Measurements from ENCODE around the gene UBXN10. TPM values are rescaled to one million over a fixed set of nuclear protein-coding genes. Genes with fewer than 3 reads are reported as not detected.

The UBXN10 gene
- total RNA-seq, 1 donor from 2014 or later, result 0.49 TPM

DNA sequence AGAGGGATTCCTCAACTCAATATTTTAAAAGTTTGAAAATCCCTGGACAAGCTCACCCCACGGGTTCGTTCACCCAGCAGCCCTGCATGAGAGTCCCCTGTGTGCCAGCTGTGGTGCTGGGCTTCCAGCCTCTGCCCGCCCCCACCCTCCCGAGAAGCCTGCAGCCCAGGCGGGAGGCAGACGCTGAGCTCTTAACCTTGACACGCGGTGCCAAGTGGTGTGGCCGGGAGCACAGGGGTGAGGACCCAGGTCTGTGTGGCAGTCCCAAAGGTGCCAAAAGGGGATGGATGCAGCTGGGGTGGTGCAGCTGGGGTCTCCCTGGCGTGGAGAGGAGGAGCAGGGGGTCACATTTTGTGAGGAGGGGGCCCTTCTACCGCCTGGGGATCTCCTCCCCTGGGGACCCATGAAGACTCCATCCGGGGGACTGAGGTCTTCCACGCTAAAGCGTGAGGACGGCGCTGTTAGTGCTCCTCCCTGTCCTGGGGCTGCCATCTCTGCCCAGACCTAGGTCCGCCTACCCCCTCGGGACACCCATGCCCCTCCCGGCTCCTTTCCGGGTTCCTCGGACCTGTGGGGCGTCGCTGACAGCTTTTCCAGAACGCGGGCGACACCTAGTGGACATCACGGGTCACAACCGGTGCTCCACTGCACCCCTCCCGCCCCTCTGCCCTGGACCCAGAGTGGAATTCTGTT is 33.8 kb upstream of the UBXN10 start:
- H3K27me3 Mint-ChIP-seq (ENCODE audit: unreplicated experiment), result no peaks in the 10 kb centered on the region
- DNase-seq, result peak; percentile 89
- no peak overlapping the region for H3K4me3 Mint-ChIP-seq (ENCODE audit: unreplicated experiment)
- TF ChIP-seq, protein P1, sequence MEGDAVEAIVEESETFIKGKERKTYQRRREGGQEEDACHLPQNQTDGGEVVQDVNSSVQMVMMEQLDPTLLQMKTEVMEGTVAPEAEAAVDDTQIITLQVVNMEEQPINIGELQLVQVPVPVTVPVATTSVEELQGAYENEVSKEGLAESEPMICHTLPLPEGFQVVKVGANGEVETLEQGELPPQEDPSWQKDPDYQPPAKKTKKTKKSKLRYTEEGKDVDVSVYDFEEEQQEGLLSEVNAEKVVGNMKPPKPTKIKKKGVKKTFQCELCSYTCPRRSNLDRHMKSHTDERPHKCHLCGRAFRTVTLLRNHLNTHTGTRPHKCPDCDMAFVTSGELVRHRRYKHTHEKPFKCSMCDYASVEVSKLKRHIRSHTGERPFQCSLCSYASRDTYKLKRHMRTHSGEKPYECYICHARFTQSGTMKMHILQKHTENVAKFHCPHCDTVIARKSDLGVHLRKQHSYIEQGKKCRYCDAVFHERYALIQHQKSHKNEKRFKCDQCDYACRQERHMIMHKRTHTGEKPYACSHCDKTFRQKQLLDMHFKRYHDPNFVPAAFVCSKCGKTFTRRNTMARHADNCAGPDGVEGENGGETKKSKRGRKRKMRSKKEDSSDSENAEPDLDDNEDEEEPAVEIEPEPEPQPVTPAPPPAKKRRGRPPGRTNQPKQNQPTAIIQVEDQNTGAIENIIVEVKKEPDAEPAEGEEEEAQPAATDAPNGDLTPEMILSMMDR (IDR thresholded peaks at IDR 0.05; ENCODE audit: partially characterized antibody, unreplicated experiment), result peak; percentile 92
- H3K27ac Mint-ChIP-seq (ENCODE audit: unreplicated experiment), result no peak overlapping the region
- peaks cover 2% of the 10 kb centered on the region for H3K9me3 Mint-ChIP-seq (ENCODE audit: unreplicated experiment)
- no peaks in the 10 kb centered on the region for H3K36me3 Mint-ChIP-seq (ENCODE audit: unreplicated experiment)
- H3K4me1 Mint-ChIP-seq (ENCODE audit: low read depth, unreplicated experiment), result peaks cover 8% of the 10 kb centered on the region

GRCh38 chr1:20152599-20152930 is 33.3 kb upstream of the UBXN10 start:
- Mint-ChIP-seq H3K36me3 (ENCODE audit: unreplicated experiment) (no peaks in the 10 kb centered on the region), H3K27me3 (ENCODE audit: unreplicated experiment) (no peaks in the 10 kb centered on the region), H3K9me3 (ENCODE audit: unreplicated experiment) (peaks cover 2% of the 10 kb centered on the region), H3K4me3 (ENCODE audit: unreplicated experiment) (no peak overlapping the region), H3K4me1 (ENCODE audit: low read depth, unreplicated experiment) (peaks cover 8% of the 10 kb centered on the region), H3K27ac (ENCODE audit: unreplicated experiment) (no peak overlapping the region)
- TF ChIP-seq, protein P1 (IDR thresholded peaks at IDR 0.05; ENCODE audit: partially characterized antibody, unreplicated experiment), result peak; percentile 46
- DNase-seq, result no peak

DNA sequence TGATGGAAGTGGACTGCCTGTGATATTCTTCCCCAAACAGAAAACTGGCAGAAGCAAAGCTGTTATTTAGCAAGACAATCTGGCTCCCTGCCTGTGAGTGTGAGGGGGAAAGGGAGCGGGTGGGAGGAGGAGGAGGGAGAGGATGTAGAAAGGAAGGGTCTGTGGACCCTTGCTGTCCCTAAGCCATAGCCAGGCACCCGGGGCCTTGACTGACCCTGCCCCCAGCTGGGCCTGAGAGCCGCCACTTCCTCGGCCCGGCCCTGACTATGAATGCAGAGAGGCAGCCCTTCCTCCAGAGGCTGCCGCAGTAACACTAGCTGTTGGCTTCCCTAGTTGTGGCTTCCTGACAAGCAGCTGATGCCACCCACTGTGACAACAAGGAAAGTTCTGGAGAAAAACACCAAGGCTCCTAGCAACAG is 32.9 kb upstream of the UBXN10 start:
- no peak overlapping the region for H3K27ac Mint-ChIP-seq (ENCODE audit: unreplicated experiment)
- peak; percentile 31 for DNase-seq
- H3K27me3 Mint-ChIP-seq (ENCODE audit: unreplicated experiment), result no peaks in the 10 kb centered on the region
- H3K36me3 Mint-ChIP-seq (ENCODE audit: unreplicated experiment), result no peaks in the 10 kb centered on the region
- TF ChIP-seq, protein P1 (IDR thresholded peaks at IDR 0.05; ENCODE audit: partially characterized antibody, unreplicated experiment), result no peak
- peaks cover 2% of the 10 kb centered on the region for H3K9me3 Mint-ChIP-seq (ENCODE audit: unreplicated experiment)
- H3K4me3 Mint-ChIP-seq (ENCODE audit: unreplicated experiment), result no peak overlapping the region
- H3K4me1 Mint-ChIP-seq (ENCODE audit: low read depth, unreplicated experiment), result peaks cover 8% of the 10 kb centered on the region

DNA sequence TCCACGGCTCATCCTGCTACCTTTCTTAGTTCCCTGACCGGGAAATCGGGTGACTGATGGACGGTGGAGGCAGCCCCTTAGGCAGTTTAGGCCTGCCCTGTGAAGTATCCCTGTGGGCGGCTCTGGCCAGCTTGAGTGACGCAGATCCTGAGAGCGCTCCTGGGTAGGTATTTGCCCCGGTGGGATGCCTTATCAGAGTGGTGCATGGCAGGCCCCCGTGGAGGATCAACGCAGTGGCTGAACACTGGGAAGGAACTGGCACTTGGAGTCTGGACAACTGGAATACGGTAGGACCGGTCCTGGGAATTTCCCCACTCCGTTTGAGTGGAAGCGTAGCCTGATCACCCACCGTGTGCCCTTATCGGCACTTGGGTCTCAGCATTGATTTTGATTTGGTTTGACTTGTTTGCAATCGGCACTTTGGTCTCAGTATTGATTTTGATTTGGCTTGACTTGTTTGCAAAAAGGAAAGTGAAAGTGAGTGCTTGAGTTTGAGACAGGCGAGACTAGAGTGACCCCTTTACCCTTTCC is 31.5 kb upstream of the UBXN10 start:
- Mint-ChIP-seq H3K9me3 (ENCODE audit: unreplicated experiment) (peaks cover 2% of the 10 kb centered on the region), H3K27me3 (ENCODE audit: unreplicated experiment) (no peaks in the 10 kb centered on the region), H3K4me1 (ENCODE audit: low read depth, unreplicated experiment) (peaks cover 8% of the 10 kb centered on the region), H3K27ac (ENCODE audit: unreplicated experiment) (no peak overlapping the region), H3K4me3 (ENCODE audit: unreplicated experiment) (no peak overlapping the region), H3K36me3 (ENCODE audit: unreplicated experiment) (no peaks in the 10 kb centered on the region)
- TF ChIP-seq, protein P1 (IDR thresholded peaks at IDR 0.05; ENCODE audit: partially characterized antibody, unreplicated experiment), result no peak
- DNase-seq, result peak; percentile 14

DNA sequence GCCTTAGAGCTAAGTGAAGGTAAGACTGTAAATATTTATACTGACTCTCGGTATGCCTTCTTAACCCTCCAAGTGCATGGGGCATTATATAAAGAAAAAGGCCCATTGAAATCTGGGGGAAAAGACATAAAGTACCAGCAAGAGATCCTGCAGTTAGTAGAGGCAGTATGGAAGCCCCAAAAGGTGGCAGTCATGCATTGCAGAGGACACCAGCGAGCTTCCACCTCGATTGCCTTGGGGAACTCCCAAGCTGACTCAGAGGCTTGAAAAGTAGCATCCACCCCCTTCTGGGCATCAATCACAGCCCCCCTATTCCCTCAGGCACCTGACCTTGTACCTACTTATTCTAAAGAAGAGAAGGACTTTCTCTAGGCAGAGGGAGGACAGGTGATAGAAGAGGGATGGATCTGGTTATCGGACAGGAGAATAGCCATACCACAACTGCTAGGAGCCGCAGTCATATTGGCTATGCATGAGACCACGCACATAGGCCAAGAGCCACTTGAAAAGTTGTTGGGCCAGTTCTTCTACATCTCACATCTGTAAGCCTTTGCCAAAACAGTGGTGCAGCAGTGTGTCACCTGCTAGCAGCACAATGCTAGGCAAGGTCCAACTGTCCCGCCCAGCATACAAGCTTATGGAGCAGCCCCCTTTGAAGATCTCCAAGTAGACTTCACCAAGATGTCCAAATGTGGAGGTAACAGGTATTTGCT is 27.4 kb upstream of the UBXN10 start:
- Mint-ChIP-seq H3K4me3 (ENCODE audit: unreplicated experiment) (no peak overlapping the region), H3K9me3 (ENCODE audit: unreplicated experiment) (peaks cover 3% of the 10 kb centered on the region), H3K27ac (ENCODE audit: unreplicated experiment) (no peak overlapping the region), H3K4me1 (ENCODE audit: low read depth, unreplicated experiment) (peaks cover 8% of the 10 kb centered on the region), H3K27me3 (ENCODE audit: unreplicated experiment) (peaks cover 4% of the 10 kb centered on the region), H3K36me3 (ENCODE audit: unreplicated experiment) (peaks cover 5% of the 10 kb centered on the region)
- TF ChIP-seq, protein P1 (IDR thresholded peaks at IDR 0.05; ENCODE audit: partially characterized antibody, unreplicated experiment), result no peak
- DNase-seq, result no peak
